Panc1 (cell line): Measurements from ENCODE around the gene KCNB1. TPM values are rescaled to one million over a fixed set of nuclear protein-coding genes. Genes with fewer than 3 reads are reported as not detected.

Source experiments
- ATAC-seq: fragments of 200-7000 bp; cut with Tn5 transposase; 2 replicates; pipeline ENCODE4 v1.9.1; 2020; ENCODE audit warnings: mild to moderate bottlenecking, moderate library complexity
- BruUV-seq: library from RNA; stranded (reverse); fragments of 400-500 nt; replicated peaks from 2 replicates; lab custom pipeline; 2021; lab: Mats Ljungman, UMichigan
- CTCF ChIA-PET: fragments of 300-600 bp; sonication (Branson Sonifier 250); formaldehyde crosslinking; loops from one replicate; lab custom pipeline; 2022; ENCODE audit warnings: antibody characterized with exemption; lab: Charles Lee
- POLR2A ChIA-PET: fragments of 300-600 bp; sonication (Branson Sonifier 250); formaldehyde crosslinking; loops from one replicate; lab custom pipeline; 2022; ENCODE audit warnings: antibody characterized with exemption; lab: Charles Lee
- DNase-seq: peaks from one replicate; pipeline ENCODE4 v3.0.0-alpha.2; 2010; ENCODE audit warnings: low read depth, low spot score
- H3K27ac ChIP-seq: 2 replicates; pipeline ENCODE4 v1.5.1; 2011; ENCODE audit warnings: mild to moderate bottlenecking, low read length, inconsistent platforms
- H3K27me3 ChIP-seq: fragments of 200-500 bp; sonication (Bioruptor generic); 2 replicates; pipeline ENCODE4 v1.6.0; 2014; ENCODE audit warnings: low read length, inconsistent platforms; ENCODE audit not compliant: control insufficient read depth, insufficient read depth
- H3K36me3 ChIP-seq: fragments of 200-500 bp; sonication (Bioruptor generic); 2 replicates; pipeline ENCODE4 v1.5.1; 2014; ENCODE audit warnings: inconsistent platforms, mild to moderate bottlenecking, low read length, moderate library complexity; ENCODE audit not compliant: control insufficient read depth, insufficient read depth
- H3K4me1 ChIP-seq: 2 replicates; pipeline ENCODE4 v1.5.1; 2011; ENCODE audit warnings: inconsistent platforms, mild to moderate bottlenecking, low read length, moderate library complexity; ENCODE audit not compliant: control insufficient read depth, insufficient read depth
- H3K4me3 ChIP-seq, 2 experiments: 2 replicates each; pipeline ENCODE4 v1.5.1; 2011 to 2012; ENCODE audit warnings: low read depth in 2 of 2, low read length in 2 of 2, mild to moderate bottlenecking in 2 of 2, inconsistent platforms in 1 of 2, moderate library complexity in 1 of 2
- H3K9me3 ChIP-seq: fragments of 200-500 bp; sonication (Bioruptor generic); 2 replicates; pipeline ENCODE4 v1.5.1; 2014; ENCODE audit warnings: low read depth, mild to moderate bottlenecking, inconsistent platforms, low read length, moderate library complexity; ENCODE audit not compliant: control insufficient read depth, insufficient read depth
- CTCF ChIP-seq: fragments of 450-650 bp; IDR thresholded peaks from 2 replicates; pipeline ENCODE4 v1.5.1; 2017; ENCODE audit warnings: mild to moderate bottlenecking
- POLR2AphosphoS5 ChIP-seq: IDR thresholded peaks from 2 replicates; pipeline ENCODE4 v1.6.1; 2012; ENCODE audit warnings: mild to moderate bottlenecking, low read depth, low read length, moderate library complexity
- REST ChIP-seq, 2 experiments: IDR thresholded peaks; 2 replicates each; pipeline ENCODE4 v1.6.1; 2011 to 2012; ENCODE audit warnings: low read depth in 2 of 2, control low read depth in 1 of 2, low read length in 1 of 2, mild to moderate bottlenecking in 1 of 2, moderate library complexity in 1 of 2; ENCODE audit not compliant: insufficient read depth in 1 of 2
- SIN3A ChIP-seq: IDR thresholded peaks from 2 replicates; pipeline ENCODE4 v1.6.1; 2012; ENCODE audit warnings: low read depth, mild to moderate bottlenecking, low read length, moderate library complexity, borderline replicate concordance; ENCODE audit not compliant: insufficient read depth
- TCF7L2 ChIP-seq: IDR thresholded peaks from 2 replicates; pipeline ENCODE4 v1.6.1; 2011; ENCODE audit warnings: mild to moderate bottlenecking, low read depth, low read length, inconsistent platforms
- in situ Hi-C: cut with HindIII; loops from 2 replicates; pipeline ENCODE4 v1.10.0; 2016; ENCODE audit warnings: low sequenced_read_pairs, low pct_unique_long_range_greater_than_20kb
- intact Hi-C: fragments of 100-400 bp; cut with micrococcal nuclease; formaldehyde crosslinking; loops from one replicate; pipeline ENCODE4 v1.10.0; 2022; ENCODE audit not compliant: unreplicated experiment
- total RNA-seq: library from RNA; stranded (reverse); gene quantifications from one replicate; pipeline ENCODE4 v1.2.1, GENCODE V29; 2021; ENCODE audit not compliant: unreplicated experiment

The KCNB1 gene
- total RNA-seq, 1 experiment from 2014 or later = 11.1 TPM

- TF ChIP-seq POLR2AphosphoS5 = no peak
- no peak for TF ChIP-seq CTCF
- no peak for TF ChIP-seq TCF7L2
- no peak; a peak in 1 of 4 replicates for TF ChIP-seq REST (IDR thresholded peaks at IDR 0.05; ENCODE audit: insufficient read depth in 1 of 2, low read depth in 2 of 2, low read length in 1 of 2)
- no peak for TF ChIP-seq SIN3A
- ChIA-PET POLR2A (interaction anchor here (0.7 kb wide), 1 partner anchor 103 kb away, joined by 5 read pairs; no protein-coding TSS in a partner anchor), CTCF (interaction anchor here (0.7 to 2.5 kb wide), 6 partner anchors 51 to 149 kb away, joined by 3 to 30 read pairs (median 12); no protein-coding TSS in a partner anchor)
- Histone ChIP-seq H3K27ac (0 out of 2 replicates have a peak overlapping the region, but pooled peaks have one; percentile 40), H3K4me1 (peaks cover 15% of the 10 kb centered on the region; the same call in 1 of the 2 replicates), H3K27me3 (no peaks in the 10 kb centered on the region), H3K4me3 (peak overlapping the region; percentile 40 to 60), H3K9me3 (no peaks in the 10 kb centered on the region), H3K36me3 (no peaks in the 10 kb centered on the region)
- no peak for DNase-seq
- ATAC-seq = no peak
- no TSS peak for BruUV-seq
- in situ Hi-C loops = no loop called here
- intact Hi-C loops = loop anchor here (5.0 kb wide), 1 partner anchor 101 kb away; no protein-coding TSS in a partner anchor
Measured at GRCh38 chr20:49483018-49483695, 689 bp upstream of the KCNB1 start.

GRCh38 chr20:49482173-49482572 is 295 bp downstream of the KCNB1 start:
- BruUV-seq = no TSS peak
- in situ Hi-C loops (no loop called here), intact Hi-C loops (loop anchor here (5.0 kb wide), 1 partner anchor 100 kb away; no protein-coding TSS in a partner anchor)
- peaks cover 15% of the 10 kb centered on the region; the same call in 1 of the 2 replicates for H3K4me1 ChIP-seq
- DNase-seq (no peak), ATAC-seq (no peak)
- CTCF ChIA-PET = no interaction called here
- H3K4me3 ChIP-seq = no peak overlapping the region
- no peak overlapping the region for H3K27ac ChIP-seq
- H3K36me3 ChIP-seq = no peaks in the 10 kb centered on the region
- POLR2A ChIA-PET = no interaction called here
- no peaks in the 10 kb centered on the region for H3K27me3 ChIP-seq
- H3K9me3 ChIP-seq = no peaks in the 10 kb centered on the region
- TF ChIP-seq POLR2AphosphoS5 (no peak), REST (IDR thresholded peaks at IDR 0.05; ENCODE audit: insufficient read depth in 1 of 2, low read depth in 2 of 2, low read length in 1 of 2) (peak in 1 of 2 experiments; percentile 61; a peak in 1 of 4 replicates)
